HG02763 (cell line): ENCODE data around the gene IQSEC1.

ENCODE experiments used
- ATAC-seq: cut with Tn5 transposase; IDR thresholded peaks from one replicate; pipeline ENCODE4 v1.9.1; 2021; ENCODE audit warnings: mild to moderate bottlenecking, moderate library complexity; ENCODE audit not compliant: unreplicated experiment

The IQSEC1 gene

GRCh38 chr3:13051066-13051465 lies 22.2 kb downstream of the IQSEC1 start:
- no peak for ATAC-seq

DNA sequence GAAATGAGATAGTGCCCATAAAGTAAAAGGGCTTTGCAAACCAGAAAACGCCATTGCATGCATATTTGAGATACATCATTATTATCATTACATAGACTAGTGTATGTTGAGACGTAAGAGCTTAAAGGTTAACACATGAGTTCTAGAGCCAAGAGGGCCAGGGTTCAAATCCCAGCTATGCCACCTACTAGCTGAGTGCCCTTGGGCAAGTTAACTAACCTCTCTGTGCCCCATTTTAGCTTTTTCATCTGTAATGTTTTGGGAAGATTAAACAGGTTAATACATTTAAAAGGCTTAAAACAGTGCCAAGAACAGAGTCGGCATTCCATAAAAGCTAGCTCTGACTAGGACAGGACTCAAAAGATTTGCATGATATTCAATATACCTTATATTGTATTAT lies 22.8 kb downstream of the IQSEC1 start:
- no peak for ATAC-seq

GRCh38 chr3:13049400-13049799 lies 23.8 kb downstream of the IQSEC1 start:
- no peak for ATAC-seq

DNA sequence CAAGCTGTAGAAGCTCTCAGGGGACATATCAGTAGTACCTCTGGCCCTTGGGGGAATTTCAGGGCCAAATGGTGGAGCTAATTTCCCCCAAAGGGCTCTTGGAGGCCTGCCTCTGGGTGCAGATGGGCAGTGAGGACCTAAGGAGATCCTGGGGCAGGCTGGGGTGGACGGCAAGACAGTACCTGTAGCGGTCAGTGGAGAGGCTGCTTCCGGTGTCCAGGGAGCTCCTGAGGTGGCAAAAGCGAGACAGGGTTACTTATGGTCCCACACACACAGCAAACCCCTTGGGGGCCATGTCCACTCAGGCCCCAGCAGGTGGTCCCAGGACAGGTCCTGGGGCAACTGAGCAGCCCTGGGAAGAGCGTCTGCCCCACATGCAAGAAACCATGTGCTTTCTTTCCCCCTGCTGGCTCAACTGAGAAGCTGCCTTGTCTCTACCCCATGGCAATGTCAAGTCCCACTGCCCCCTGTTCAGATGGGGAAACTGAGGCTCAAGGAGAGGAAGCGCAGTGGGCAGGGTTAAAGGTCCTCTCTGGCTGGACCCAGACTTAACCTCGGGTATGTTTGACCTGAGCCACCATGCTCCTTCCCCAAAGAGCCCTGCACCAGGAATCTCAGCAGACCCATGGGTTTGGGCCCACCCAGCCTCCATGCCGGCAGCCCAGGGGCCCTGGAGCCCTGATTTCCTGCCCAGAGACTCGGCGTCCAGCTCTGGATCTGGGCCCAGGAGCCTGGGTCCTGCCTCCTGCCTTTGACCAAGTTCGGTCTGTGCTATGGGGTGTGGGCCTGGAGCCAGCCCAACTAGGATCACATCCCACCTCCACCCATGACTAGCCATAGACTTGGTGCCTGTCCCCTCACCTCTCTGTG lies 25.7 kb downstream of the IQSEC1 start:
- no peak for ATAC-seq

- ATAC-seq = peak; percentile 6
Measured at GRCh38 chr3:13046569-13047274, 26.5 kb downstream of the IQSEC1 start.

- peak; percentile 74 for ATAC-seq
Measured at GRCh38 chr3:13045904-13046568, 27.2 kb downstream of the IQSEC1 start.

- ATAC-seq = no peak
Measured at GRCh38 chr3:13045241-13045903, 27.9 kb downstream of the IQSEC1 start.

DNA sequence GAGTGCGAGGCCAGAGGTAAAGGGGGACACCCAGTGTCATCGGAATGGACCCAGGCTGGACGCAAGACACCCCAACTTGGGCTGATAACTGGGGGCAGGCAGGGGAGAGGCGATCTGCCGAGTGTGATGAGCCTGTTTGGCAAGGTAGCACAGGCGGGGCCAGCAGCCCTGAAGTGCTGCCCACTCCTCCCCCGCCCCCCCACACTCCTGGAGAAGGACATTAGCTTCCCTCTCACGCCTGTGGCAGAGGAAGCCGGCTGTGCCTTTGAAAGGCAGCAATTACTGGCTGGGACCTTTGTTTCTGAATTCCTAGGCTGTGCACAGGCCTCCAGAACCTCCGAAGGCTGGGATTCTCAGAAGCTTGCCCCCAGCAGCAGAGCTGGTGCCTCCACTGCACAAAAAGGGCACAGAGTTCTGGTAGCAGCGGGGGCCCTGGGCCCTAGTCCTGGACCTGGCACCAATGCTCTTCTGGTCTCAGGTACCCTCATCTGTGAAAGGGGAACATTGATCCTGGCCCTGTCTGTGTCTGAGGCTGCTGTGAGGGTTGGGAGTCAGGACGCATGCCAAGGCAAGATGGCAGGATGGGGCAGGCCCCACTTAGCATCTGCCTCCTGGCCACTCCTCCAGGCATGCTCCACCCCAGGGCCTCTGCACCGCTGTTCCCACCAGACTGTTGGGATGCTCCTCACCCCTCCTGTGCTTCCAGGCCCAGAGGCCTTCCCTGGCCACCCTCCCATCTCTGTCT lies 28.6 kb downstream of the IQSEC1 start:
- ATAC-seq = no peak

GRCh38 chr3:13043656-13044055 lies 29.6 kb downstream of the IQSEC1 start:
- ATAC-seq = no peak

- no peak for ATAC-seq
Measured at GRCh38 chr3:13042715-13043271, 30.4 kb downstream of the IQSEC1 start.

GRCh38 chr3:13042127-13042701 lies 31.0 kb downstream of the IQSEC1 start:
- ATAC-seq = no peak

DNA sequence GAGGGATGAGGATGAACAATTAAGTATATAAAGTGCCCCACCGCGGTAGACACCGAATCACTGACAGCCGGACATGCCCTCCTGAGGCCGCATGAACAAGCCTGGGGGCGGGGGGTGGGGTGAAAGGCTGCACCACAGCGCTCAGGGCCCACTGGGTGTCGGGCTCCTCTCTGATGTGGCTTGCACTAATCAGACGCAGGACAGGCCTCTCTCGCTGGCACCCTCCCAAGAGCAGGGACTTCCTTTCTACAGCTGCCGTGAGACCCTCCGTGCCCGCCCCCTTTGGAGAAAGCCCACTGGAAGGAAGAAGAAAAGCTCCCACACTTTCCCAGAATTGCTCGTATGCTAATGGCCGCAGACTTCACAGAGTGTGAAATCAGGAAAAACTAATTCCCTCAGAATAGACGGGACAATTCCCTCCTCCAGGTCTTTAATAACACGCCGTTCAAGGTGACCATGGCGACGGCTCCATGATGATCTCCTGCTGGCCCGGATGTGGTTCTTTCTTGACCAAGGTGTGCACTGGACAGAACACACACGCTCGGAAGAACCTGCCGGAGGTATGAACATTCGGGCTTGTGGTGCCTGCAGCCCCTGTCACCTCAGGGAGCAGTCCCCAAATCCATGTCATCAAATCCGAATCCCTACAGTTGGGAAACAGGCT lies 32.0 kb downstream of the IQSEC1 start:
- no peak for ATAC-seq

- peak; percentile 85 for ATAC-seq
Measured at GRCh38 chr3:13040361-13041074, 32.7 kb downstream of the IQSEC1 start.

- ATAC-seq = no peak
Measured at GRCh38 chr3:13039213-13039896, 33.9 kb downstream of the IQSEC1 start.

DNA sequence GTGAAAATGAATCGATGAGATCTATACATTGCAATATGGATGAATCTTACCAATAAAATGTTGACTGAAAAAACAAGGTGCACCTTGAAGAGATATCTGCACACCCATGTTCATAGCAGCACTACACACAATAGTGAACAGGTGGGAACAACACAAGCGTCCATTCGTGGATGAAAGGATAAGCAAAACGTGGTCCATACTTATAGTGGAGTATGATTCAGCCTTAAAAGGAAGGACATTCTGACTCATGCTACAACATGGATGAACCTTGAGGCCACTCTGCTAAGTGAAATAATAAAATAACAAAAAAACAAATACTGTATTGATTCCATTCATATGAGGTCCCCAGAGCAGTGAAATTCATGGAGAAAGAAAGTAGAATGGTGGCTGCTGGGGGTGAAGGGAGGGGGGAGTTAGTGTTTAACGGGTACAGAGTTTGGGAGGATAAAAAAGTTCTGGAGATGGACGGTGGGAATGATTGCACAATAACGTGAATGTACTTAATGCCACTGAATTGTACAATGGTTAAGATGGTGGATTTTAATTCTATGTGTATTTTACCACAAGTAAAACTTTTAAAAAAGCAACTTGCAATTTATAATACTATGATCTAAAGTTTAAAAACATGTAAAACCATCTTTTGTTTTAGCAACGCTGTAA lies 35.6 kb downstream of the IQSEC1 start:
- ATAC-seq = no peak

- no peak for ATAC-seq
Measured at GRCh38 chr3:13034861-13035260, 38.4 kb downstream of the IQSEC1 start.

- ATAC-seq = no peak
Measured at GRCh38 chr3:13034109-13034800, 39.0 kb downstream of the IQSEC1 start.
